GM18505 (cell line): ENCODE results near the gene STXBP1.

Source experiments
- ATAC-seq: cut with Tn5 transposase; IDR thresholded peaks from one replicate; pipeline ENCODE4 v1.9.1; 2021; ENCODE audit not compliant: unreplicated experiment
- POLR2A ChIP-seq: IDR thresholded peaks from 4 replicates; pipeline ENCODE4 v1.6.1; 2011; ENCODE audit warnings: borderline replicate concordance; ENCODE audit not compliant: insufficient read depth, insufficient read length; ENCODE audit errors: extremely low read depth

STXBP1 gene

DNA sequence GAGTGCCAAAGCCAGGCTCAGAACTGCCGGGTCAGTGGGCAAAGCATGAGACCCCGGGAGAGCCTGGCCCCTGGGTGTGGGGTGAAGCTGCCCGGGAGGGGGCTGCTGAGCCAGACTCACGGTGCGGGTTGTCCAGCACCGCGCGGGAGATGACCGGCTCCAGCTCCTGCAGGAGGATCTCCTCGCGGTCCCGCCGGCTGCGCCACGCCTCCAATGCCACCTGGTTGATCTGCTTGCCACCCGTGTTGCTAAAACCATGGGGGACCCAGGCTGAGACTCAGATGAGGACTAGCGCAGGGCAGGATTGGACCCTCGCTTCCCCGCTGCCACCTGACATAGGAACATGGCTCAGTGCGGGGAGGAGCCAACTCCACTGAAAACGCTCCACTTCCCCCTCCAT lies 120.4 kb downstream of the STXBP1 start:
- no peak for TF ChIP-seq POLR2A
- no peak for ATAC-seq

DNA sequence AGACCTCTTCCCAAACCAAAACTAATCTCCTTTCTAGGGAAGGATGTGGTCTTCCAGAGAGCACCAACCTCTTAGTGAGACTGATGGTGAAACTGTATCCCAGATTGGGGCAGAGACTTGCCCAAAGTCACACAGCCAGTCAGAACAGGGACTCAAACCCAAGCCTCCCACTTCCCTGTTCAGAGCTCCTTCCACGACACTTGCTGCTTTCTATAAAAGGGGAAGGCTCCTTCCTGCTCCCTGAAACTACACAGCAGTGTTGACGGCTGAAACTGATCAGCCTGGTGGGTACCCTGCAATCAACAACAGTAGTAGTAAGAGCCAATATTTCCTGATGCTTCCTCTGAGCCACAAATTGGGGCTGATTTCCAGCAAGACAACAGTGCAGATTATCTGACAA lies 121.5 kb downstream of the STXBP1 start:
- no peak for TF ChIP-seq POLR2A
- no peak for ATAC-seq

- no peak for ATAC-seq
- TF ChIP-seq POLR2A = no peak
Observed at GRCh38 chr9:127734247-127734746, 122.2 kb downstream of the STXBP1 start.

GRCh38 chr9:127734747-127735529 lies 122.9 kb downstream of the STXBP1 start, which contains the start of gene TOR2A:
TSS of gene TOR2A (minus strand) at chr9:127735294. CDS start at chr9:127735270, 24 bp downstream.
- peak; percentile 80 for ATAC-seq
- TF ChIP-seq POLR2A = peak; percentile 76

DNA sequence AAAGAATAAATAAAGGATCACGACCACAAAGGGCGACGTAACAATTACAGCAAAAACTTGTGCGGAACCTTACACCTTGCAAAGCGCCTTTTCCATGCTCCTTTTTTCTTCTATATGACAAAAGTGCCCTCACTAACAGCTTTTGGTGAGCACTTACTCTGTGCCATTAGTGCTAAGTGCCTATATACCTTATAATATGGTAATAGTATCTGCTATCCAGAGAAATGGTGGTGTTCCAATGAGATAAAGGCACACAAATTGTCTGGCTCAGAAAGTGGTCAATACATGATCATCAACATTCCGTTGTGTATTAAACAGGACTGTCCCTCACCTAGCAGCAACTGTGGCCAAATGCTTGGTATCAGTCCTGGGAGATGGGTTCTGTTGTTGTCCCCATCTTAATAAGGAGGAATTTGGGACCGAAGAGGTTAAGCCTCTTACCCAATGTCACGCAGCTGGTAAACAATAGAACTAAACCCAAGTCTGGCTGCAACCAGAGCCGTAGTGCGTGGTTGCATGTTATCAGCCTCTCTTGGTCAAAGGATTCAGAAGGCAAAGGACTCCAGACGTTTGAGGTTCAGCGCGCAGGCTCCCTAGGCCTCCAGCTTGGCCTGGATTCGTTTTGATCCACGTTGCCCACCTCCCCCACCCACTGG lies 123.6 kb downstream of the STXBP1 start:
- TF ChIP-seq POLR2A = no peak
- ATAC-seq = no peak

DNA sequence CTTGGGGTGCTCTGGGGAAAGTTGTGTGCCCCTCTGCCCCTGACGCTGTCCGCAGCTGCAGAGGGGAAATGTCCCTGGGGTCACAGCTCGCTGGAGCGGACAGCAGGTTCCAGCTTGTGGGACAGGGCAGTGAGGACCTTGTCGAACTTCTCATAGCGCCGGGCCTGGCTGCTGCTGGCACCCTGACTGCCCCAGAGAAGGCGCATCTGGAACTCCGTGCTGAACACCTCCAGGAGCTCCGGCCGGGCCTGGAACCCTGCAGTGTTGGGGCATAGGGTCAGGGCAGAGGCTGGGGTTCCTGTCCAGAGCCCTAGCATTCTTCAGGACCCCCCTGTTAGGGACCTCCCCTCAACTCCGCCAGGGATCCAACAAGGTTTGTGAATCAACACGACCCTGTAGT lies 126.6 kb downstream of the STXBP1 start:
- no peak for ATAC-seq
- no peak for TF ChIP-seq POLR2A

GRCh38 chr9:127739614-127740330 lies 127.7 kb downstream of the STXBP1 start:
- ATAC-seq = no peak
- TF ChIP-seq POLR2A = no peak

DNA sequence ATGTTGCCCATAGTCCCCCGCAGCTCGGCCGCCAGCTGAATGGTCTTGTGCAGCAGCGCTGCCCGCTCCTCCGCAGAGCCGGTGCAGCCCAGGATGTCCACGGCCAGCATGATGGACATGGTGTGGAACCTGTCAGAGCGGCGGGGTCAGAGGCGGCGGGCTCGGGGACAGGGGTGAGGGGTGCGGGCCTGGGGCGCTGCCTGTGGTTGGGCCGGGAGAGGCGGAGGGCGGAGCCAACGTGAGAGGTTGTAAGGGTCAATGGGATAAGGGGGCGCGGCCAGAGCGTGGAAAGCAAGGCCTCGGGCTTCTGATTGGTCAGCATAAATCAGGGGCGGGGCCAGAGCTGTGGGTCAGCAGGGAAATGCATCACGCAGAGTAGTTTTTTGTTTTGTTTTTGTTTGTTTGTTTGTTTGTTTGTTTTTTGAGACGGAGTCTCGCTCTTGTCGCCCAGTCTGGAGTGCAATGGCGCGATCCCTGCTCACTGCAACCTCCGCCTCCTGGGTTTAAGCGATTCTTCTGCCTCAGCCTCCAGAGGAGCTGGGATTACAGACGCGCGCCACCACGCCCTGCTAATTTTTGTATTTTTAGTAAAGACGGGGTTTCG lies 129.9 kb downstream of the STXBP1 start:
- TF ChIP-seq POLR2A = no peak
- ATAC-seq = no peak
